Gastrocnemius medialis (tissue), 4 donors: ENCODE data around the gene SVEP1.

Experiments used
- POLR2A ChIP-seq, 2 donors: fragments of 450-650 bp; IDR thresholded peaks; one replicate each; pipeline ENCODE4 v1.6.1; 2017; ENCODE audit warnings: antibody characterized with exemption in 2 of 2, mild to moderate bottlenecking in 2 of 2, moderate library complexity in 2 of 2
- TF ChIP-seq, protein P1 (sequence below), 5 experiments: fragments of 450-650 bp in 3 of 5; fragments of 200-600 bp in 2 of 5; sonication (generic) in 2 of 5; IDR thresholded peaks in 4 of 5; conservative IDR thresholded peaks in 1 of 5; 1 replicate in 4 of 5; 2 replicates in 1 of 5; pipeline ENCODE4 v1.5.1; 2016 to 2019; ENCODE audit warnings: antibody characterized with exemption in 5 of 5, mild to moderate bottlenecking in 3 of 5, moderate library complexity in 3 of 5

- TF ChIP-seq, protein P1, sequence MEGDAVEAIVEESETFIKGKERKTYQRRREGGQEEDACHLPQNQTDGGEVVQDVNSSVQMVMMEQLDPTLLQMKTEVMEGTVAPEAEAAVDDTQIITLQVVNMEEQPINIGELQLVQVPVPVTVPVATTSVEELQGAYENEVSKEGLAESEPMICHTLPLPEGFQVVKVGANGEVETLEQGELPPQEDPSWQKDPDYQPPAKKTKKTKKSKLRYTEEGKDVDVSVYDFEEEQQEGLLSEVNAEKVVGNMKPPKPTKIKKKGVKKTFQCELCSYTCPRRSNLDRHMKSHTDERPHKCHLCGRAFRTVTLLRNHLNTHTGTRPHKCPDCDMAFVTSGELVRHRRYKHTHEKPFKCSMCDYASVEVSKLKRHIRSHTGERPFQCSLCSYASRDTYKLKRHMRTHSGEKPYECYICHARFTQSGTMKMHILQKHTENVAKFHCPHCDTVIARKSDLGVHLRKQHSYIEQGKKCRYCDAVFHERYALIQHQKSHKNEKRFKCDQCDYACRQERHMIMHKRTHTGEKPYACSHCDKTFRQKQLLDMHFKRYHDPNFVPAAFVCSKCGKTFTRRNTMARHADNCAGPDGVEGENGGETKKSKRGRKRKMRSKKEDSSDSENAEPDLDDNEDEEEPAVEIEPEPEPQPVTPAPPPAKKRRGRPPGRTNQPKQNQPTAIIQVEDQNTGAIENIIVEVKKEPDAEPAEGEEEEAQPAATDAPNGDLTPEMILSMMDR (IDR thresholded peaks at IDR 0.05 in 4 of 5, conservative IDR thresholded peaks at IDR 0.05 in 1 of 5) = no peak
- TF ChIP-seq POLR2A (IDR thresholded peaks at IDR 0.05) = no peak
These were observed 239.2 kb downstream of the SVEP1 start for GRCh38 chr9:110340306-110340705.
